Neural crest cell (in vitro differentiated cells): ENCODE data around the gene BRSK1. TPM values are rescaled to one million over a fixed set of nuclear protein-coding genes. Genes with fewer than 3 reads are reported as not detected.

Experiments used
- DNase-seq: peaks from one replicate; pipeline ENCODE4 v3.0.0; 2021; ENCODE audit warnings: low read depth, mixed read lengths, low spot score
- H3K27ac Mint-ChIP-seq: one replicate; pipeline ENCODE4 v1.8.0; 2021; ENCODE audit warnings: mild to moderate bottlenecking, mixed read lengths; ENCODE audit not compliant: unreplicated experiment
- H3K27me3 Mint-ChIP-seq: 2 replicates; pipeline ENCODE4 v1.8.0; 2021; ENCODE audit warnings: low read depth, mild to moderate bottlenecking, mixed read lengths
- H3K36me3 Mint-ChIP-seq: 2 replicates; pipeline ENCODE4 v1.8.0; 2021; ENCODE audit warnings: low read depth, mild to moderate bottlenecking, mixed read lengths
- H3K4me1 Mint-ChIP-seq: 2 replicates; pipeline ENCODE4 v1.8.0; 2021; ENCODE audit warnings: mixed read lengths
- H3K4me3 Mint-ChIP-seq: one replicate; pipeline ENCODE4 v1.8.0; 2021; ENCODE audit warnings: mild to moderate bottlenecking, mixed read lengths
- H3K9me3 Mint-ChIP-seq: 2 replicates; pipeline ENCODE4 v1.8.0; 2021; ENCODE audit warnings: mixed read lengths
- CTCF ChIP-seq: fragments of 200-600 bp; sonication (generic); conservative IDR thresholded peaks from 2 replicates; pipeline ENCODE4 v1.5.0; 2021; ENCODE audit warnings: antibody characterized with exemption, mild to moderate bottlenecking
- total RNA-seq: library from RNA; stranded (reverse); gene quantifications from 2 replicates; pipeline ENCODE4 v1.2.1, GENCODE V29; 2021

Gene BRSK1
- total RNA-seq, 1 donor from 2014 or later: 50.0 TPM

GRCh38 chr19:55314396-55314795, 30.6 kb downstream of the BRSK1 start:
- no peak overlapping the region for H3K4me3 Mint-ChIP-seq
- peak overlapping the region; percentile 58 for H3K27ac Mint-ChIP-seq
- DNase-seq: no peak
- H3K4me1 Mint-ChIP-seq: peaks cover 20% of the 10 kb centered on the region
- no peaks in the 10 kb centered on the region for H3K27me3 Mint-ChIP-seq
- TF ChIP-seq CTCF: no peak
- H3K36me3 Mint-ChIP-seq: peaks cover 3% of the 10 kb centered on the region
- peaks cover 2% of the 10 kb centered on the region for H3K9me3 Mint-ChIP-seq

GRCh38 chr19:55315956-55316525, 32.2 kb downstream of the BRSK1 start:
- Mint-ChIP-seq H3K4me3 (no peak overlapping the region), H3K27ac (peak overlapping the region; percentile 46), H3K36me3 (no peaks in the 10 kb centered on the region), H3K4me1 (peaks cover 12% of the 10 kb centered on the region), H3K9me3 (peaks cover 2% of the 10 kb centered on the region), H3K27me3 (no peaks in the 10 kb centered on the region)
- no peak for TF ChIP-seq CTCF
- DNase-seq: no peak

- no peaks in the 10 kb centered on the region for H3K36me3 Mint-ChIP-seq
- H3K4me1 Mint-ChIP-seq: peaks cover 12% of the 10 kb centered on the region
- no peaks in the 10 kb centered on the region for H3K27me3 Mint-ChIP-seq
- no peak for TF ChIP-seq CTCF
- H3K9me3 Mint-ChIP-seq: peaks cover 2% of the 10 kb centered on the region
- H3K4me3 Mint-ChIP-seq: no peak overlapping the region
- DNase-seq: no peak
- H3K27ac Mint-ChIP-seq: peak overlapping the region; percentile 46
Observed at GRCh38 chr19:55316646-55317045, 32.8 kb downstream of the BRSK1 start.

GRCh38 chr19:55319785-55320184, 36.0 kb downstream of the BRSK1 start:
- H3K27ac Mint-ChIP-seq: peak overlapping the region; percentile 43
- no peaks in the 10 kb centered on the region for H3K27me3 Mint-ChIP-seq
- peaks cover 2% of the 10 kb centered on the region for H3K9me3 Mint-ChIP-seq
- peak; percentile 68 for DNase-seq
- H3K4me1 Mint-ChIP-seq: peaks cover 4% of the 10 kb centered on the region
- no peak for TF ChIP-seq CTCF
- no peaks in the 10 kb centered on the region for H3K36me3 Mint-ChIP-seq
- peak overlapping the region; percentile 44 for H3K4me3 Mint-ChIP-seq

GRCh38 chr19:55320844-55321419, 37.1 kb downstream of the BRSK1 start:
- TF ChIP-seq CTCF: no peak
- Mint-ChIP-seq H3K9me3 (peaks cover 2% of the 10 kb centered on the region), H3K27ac (no peak overlapping the region), H3K36me3 (no peaks in the 10 kb centered on the region), H3K27me3 (no peaks in the 10 kb centered on the region), H3K4me3 (no peak overlapping the region), H3K4me1 (peaks cover 4% of the 10 kb centered on the region)
- no peak for DNase-seq
